Dedifferentiated amniotic fluid mesenchymal stem cell (primary cell): ENCODE data around the gene ADNP.

Source experiments
- DNase-seq: peaks from one replicate; pipeline ENCODE4 v3.0.0-alpha.2; 2016; ENCODE audit errors: extremely low spot score

Gene ADNP

DNA sequence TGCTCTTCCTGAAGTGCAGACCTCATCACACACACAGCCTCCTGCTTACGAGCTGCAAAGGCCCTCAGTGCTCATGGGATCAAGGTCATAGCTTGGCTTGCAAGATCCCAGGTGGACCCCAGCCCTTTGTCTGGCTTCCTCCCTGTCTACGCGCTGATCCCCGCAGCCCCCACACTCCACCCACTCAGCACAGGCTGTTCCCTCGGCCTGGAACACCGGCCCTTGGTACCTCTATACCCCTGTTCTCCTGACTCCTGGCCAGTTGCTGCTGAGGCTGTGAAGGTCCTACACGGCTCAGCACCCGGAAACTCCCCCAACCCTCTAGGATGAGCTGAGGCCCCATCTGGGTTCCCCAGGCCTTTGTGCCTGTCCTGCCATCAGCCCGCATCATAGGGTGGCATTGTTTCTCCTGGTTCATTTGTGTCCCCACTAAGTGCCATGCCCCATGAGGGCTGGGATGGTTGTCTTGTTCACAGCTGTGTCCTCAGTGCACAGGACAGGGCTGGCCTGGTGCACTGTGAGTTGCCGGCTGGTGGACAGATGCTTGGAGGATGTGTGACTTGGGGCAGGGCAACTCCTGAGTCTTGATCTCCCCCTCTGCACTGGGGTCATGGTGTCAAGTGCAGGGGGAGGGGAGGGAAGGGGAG lies 57.0 kb downstream of the ADNP start:
- DNase-seq: no peak

DNA sequence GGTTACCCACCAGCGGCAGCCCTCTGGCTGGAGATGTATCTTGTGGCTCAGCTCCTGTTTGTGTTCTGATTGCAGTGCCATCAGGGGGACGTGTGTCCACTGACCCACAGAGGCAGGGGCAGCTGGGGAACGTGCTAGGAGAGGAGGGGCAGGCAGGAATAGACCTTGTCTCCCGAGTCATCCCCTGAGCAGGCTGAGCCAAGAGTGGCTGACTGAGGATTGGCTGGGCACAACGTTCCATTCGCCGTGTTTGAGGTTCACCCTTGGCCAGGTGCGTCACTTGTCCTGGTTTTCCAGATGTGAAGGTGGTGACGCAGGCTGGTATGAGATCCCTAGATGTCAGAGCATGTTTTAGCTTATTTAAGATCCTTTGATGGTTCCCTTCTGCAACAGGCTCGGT lies 57.7 kb downstream of the ADNP start:
- no peak for DNase-seq

DNA sequence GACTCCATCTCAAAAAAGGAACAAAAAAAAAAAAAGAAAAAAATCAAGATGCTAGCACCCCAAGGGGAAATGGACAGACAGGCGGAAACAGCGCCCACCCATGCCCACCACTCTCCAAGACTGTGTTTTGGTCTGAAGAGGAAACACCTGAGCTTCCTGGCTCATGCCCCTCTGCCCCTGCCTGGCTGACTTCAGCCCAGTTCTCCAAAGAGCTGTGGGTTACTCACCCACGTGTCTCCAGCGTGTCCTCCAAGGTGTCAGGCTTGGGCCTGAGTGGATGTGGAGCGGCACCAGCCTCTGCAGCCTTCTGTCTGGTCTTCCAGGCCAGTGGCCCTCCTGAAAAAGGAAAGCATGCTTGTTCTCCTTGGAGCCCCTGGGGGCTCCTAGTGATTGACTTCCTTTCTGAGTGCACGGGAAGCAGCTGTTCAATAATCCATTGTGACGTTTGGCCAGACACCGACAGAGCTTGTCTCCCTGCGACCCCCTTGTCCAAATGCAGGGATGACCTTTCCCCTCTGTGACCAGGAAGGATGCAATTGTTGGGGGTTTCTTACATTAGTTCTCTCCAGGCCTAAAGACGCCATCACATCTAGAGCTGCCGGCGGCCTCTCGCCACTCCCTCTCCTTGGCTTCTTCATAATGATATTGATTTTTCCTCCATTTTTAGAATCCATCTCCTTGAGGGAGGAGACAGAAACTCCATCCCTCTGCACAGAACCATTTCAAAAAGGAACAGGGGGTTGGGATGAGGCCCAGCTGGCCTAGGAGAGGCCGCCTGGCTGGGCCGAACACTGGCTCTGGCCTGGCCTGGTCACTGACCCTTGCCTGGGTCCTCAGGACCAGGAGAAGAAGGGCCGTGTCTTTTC lies 58.4 kb downstream of the ADNP start:
- no peak for DNase-seq

DNA sequence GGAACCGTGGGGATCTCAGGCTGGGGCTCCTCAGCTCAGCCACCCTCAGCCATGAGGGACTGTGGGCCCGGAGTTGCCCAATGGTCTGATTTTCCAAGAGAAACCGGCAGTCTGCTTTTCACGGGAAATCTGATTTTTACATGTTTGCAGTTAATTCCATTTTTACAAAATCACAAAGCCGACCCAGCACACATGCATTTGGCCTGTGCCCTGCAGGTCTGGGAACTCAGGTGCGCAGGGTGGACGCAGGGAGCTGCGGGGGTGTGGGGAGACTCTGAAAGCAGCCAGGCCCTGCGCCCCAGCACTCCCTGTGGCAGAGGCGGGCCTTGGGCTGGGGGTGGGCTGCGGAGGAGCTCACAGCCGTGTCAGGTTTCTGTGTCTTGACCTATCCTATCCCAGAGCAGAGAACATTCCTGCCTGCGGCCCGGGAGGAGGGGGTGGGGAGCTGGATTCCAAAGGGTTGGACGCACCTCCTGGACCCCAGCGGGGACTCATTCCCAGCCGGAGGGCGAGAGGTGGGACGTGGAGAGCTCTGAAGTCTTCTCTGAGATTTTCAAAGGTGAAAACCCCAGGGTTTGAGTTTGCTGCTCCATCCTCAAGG lies 60.6 kb downstream of the ADNP start:
- no peak for DNase-seq

DNA sequence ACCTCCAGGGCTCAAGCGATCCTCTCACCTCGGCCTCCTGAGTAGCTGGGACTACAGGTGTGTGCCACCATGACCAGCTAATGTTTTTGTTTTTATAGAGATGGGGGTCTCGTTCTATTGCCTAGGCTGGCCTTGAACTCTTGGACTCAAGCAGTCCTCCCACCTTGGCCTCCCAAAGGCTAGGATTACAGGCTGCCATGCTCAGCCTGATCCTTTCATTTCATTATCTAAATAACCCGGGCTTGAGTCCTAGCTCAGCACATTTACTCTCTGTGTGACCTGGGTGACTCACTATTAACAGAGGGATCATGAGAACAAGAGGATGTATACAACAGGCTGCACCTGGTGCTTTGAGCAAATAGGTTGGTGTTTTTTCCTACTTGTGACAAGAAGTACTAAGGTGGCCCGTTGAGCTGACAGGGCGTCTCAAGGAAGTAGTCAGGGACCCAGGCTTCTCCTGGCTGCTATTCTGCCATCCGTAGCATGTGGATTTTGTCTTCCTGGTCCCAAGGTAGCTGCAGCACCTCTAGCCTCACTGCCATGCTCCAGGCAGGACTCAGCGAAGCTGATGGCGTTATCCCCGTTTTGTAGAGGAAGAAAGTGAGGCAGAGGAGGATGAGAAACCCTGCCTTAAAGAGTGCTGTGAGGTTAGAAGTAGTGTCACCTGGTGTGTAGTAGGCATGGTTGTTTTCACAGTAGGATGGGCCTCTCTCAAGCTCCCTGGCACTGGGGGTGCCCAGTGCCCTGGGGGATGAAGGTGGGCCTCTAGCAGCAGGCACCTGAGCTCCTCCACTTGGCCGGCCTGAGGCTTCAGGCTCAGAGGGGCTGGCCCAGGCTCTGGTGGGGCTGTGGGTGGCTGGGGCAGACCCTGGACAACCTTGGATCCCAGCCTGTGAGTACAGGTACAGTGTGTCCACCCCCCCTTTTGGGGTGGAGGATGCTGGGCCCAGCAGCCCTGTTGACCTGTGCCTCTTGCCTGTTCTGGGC lies 62.4 kb downstream of the ADNP start:
- no peak for DNase-seq

DNA sequence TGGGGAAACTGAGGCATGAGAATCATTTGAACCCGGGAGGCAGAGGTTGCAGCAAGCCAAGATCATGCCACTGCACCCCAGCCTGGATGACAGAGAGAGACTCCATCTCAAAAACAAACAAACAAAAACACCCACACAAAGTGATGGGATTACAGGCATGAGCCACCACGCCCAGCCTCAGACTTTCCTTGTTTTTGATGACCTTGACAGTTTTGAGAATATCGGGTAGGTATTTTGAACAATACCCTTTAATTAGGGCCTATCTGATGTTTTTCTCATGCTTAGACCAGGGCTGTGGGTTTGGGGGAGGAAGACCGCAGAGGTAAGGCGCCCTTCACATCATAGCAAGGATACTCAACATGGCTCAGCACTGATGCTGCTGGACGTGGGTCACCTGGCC lies 63.4 kb downstream of the ADNP start:
- no peak for DNase-seq

DNA sequence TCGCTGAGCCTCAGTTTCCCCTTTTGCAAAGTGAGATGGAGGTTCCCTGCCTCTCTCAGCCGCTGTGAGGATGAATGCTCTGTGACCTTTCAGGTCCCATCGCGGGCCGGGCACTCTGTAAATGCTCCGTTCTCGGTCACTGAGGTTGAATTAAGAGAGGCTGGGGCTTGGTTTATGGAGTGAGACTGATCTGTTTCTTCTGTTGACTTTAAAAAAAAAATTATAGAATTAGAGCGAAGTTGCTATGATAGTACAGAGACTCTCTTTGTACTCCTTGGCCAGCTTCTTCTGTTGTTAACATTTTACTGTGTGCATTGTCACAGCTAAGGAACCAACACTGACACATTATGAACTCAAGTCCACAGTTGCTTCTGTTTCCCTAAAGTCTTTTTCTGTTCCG lies 64.4 kb downstream of the ADNP start:
- no peak for DNase-seq

DNA sequence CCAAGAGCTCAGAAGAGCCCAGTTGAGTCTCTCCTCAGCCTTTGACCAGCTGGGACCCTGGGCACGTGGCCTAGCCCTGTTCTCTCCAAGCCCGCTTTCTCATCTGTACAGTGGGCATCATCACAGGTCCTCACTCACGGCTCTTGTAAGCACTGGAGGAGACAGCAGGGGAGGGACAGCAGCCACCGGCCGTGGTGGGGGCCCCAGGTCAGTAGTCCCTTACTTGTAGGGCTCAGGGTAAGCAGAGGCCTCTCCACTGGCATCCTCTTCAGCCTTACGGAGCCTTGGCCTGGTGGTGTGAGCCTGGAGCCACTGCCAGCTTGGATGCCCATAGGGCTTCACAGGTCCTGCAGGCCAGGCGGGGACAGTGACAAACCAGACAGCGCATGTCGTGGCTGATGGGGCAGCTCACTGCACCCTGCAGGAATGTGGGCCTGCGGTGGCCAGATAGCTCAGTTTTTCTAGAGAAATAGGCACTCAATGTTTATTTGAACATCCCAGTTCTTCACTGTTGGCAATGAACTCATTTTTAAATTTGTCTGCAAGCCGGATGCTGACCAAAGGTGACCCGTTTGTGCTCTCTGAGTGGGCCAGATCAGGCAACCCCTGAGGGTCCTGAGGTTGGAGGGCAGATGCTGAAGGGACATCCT lies 65.1 kb downstream of the ADNP start:
- DNase-seq: no peak

DNA sequence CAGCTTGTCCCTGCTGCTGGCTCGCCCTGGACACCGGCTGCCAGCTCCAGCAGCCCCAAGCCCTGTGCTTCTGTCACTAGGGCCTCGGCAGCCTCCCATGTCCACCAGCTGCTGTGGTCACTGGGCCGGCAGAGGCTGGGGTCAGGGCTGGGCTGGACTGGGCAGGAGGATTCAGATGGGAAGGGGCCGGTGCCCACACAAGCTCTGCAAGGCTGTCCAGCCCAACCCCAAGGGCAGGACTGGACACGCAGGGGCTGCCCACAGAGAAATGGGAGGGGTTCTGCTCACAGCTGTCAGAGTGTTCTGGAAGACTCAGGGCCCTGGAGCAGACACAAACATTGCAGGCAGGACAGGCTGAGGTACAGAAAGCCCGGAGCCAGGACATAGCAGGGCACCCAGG lies 65.6 kb downstream of the ADNP start:
- no peak for DNase-seq

DNA sequence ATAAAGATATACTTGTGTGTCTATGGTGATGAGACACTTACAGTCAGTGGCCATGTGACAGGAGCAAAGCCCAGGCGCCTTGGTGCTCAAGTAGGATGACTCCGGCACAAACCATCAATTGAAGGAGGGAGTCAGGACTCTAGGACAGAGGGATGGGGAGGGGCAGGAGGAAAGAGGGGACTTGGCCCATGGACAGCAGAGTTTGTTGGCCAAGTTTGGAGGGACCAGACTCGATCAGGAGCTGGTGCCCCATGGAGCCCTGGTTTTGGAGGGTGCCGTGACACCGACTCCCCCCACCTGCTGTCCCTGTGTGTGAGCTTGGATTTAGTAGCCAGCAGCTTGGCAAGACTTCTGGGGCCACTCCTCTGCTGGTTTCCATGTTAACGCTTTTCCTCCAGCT lies 66.1 kb downstream of the ADNP start:
- no peak for DNase-seq

DNA sequence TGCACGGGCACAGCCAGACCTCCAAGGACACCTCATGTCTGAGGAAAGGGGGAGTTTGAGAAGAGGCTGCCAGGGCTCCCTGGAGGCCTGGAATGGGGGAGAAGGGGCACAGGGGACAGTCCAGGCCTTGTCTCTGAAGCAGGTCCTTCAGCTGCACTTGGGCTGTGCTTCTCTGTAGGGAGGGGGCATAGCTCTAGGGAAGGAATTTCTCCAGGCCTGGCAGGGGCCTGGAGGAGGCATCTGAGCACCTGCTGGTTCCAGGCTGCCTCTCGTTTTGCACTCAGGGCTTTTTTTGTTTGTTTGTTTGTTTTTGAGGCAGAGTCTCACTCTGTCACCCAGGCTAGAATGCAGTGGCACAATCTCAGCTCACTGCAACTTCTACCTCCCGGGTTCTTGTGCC lies 68.7 kb downstream of the ADNP start:
- DNase-seq: no peak

DNA sequence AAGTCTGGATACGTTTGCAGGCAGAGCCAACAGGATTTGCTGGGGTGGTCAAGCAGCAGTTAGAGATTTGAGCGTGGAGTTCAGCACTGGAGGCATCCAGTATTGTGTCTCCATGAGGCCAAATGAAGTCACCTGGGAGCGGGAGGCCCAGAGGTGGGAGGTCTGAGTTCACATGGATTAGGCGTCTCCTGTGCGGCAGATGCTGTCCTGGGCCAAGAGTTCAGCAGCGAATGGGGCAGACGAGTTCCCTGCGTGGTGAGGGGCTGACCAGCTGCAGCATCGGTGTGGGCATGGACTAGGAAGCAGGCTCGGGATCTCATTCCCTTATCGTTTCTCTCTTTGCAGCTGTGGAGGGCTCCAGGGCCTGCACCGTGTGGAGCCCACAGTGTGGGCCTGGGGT lies 70.2 kb downstream of the ADNP start:
- DNase-seq: no peak

DNA sequence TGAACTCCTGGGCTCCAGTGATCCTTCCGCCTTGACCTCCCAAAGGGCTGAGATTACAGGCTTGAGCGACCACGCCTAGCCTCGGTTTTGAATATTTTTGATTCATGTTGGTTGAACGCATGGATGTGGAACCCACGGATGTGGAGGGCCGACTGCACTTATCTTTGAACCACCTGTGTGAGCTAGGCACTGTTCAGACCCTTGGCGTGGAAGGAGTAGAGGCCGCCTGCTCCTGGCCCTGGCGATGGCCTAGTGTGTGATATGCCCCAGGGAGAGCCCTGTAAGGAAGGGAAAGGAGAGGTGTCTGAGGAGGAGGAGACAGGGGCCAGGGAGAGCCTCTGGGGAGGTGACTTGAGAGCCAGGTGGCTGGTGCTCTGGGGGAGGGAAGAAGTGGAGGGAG lies 72.1 kb downstream of the ADNP start:
- DNase-seq: no peak

DNA sequence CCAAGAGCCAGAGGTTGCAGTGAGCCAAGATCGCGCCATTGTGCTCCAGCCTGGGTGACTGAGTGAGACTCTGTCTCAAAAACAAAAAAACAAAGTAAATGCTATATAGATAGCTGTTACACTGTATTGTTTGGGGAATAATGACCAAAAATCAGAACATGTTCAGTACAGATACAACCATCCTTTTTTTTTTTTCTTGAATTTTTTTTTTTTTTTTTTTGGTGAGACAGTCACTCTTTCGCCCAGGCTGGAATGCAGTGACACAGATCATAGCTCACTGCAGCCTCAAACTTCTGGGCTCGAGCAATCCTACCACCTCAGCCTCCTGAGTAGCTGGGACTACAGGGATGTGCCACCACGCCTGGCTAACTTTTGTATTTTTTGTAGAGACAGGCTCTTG lies 72.7 kb downstream of the ADNP start:
- no peak for DNase-seq

DNA sequence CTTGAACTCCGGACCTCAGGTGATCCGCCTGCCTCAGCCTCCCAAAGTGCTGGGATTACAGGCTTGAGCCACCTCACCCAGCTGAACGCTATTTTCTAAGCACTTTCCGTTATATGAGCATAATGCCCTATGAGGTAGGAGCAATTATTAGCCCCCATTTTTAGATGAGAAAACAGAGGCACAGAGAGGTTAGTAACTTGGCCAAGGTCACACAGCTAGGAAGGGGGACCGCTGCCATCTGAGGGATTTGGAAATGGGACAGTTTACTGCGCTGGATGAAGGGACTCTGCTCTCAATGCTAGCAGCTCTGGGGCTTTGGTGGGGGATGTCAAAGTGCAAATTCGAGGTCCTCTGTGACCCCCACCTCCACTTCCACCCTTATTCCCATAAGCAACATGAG lies 73.9 kb downstream of the ADNP start:
- no peak for DNase-seq

DNA sequence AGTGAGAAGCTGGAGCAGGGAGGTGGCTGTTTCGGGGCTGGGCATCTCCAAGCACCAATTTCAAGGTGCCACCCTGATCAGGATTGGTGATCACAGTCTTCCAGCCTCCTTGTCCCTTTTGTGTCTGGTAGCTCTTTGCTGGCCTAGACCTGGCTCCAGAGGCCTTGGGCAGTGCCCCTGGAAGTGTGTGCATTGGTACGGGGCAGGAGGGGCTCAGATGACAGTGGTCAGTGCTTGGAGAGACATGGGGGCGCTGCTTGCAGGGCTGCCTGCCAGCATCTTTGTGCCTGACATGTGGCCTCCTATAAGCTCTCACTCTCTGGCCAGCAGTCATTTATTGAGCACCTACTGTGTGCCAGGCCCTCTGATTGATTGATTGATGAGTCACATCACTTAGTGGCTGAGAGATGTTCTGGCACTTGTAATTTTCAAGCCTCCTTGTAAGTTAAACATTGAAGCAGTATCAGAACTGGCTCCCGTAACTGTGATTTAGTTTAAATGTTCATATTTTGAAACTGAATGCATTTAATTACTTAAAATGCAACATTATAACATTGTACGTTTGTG lies 74.7 kb downstream of the ADNP start:
- no peak for DNase-seq

DNA sequence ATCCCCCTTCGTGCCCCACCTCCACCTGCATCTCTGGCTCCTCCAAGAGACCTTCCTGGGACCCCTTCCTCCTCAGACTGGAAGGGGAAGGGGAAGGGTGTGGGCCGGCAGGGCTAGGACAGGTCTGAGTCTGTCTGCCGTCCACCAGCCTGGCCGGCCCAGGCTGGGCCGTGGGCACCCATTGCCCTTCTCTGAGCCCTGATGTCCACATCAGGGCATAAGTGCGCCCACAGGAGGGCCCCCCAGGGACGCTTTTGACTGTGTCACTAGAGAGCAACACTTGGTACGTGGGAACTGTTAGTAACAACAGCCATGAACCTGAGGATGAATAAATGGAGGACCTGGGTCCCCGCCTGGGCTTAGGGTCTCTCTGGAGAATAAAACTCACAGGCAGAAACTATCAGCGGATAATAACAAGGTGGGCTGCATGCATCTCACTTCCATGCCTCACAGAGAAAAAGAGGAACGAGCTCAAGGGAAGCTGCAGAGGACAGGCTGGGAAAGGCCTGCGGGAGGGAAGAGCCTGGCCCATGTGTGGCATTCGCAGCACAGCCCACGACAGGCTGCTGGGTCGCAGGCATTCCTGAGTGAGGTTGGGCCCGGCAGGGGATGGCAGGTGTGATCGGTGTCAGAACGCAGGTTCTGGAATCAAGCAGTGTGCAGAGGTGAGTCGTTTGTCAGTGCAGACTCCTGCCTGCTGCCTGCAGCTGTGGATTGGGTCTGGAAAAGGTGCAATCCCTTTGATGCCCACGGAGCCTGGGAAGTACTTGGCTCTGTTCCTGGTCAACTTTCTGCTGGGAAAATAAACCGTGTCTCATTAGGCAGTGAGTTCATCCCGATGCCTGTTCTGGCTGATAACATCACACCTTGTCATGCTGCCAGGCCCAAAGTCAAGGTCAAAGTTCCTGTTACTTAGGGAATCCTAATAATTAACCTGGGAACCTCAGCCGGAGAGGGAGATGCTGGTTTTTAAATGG lies 75.5 kb downstream of the ADNP start:
- DNase-seq: no peak

DNA sequence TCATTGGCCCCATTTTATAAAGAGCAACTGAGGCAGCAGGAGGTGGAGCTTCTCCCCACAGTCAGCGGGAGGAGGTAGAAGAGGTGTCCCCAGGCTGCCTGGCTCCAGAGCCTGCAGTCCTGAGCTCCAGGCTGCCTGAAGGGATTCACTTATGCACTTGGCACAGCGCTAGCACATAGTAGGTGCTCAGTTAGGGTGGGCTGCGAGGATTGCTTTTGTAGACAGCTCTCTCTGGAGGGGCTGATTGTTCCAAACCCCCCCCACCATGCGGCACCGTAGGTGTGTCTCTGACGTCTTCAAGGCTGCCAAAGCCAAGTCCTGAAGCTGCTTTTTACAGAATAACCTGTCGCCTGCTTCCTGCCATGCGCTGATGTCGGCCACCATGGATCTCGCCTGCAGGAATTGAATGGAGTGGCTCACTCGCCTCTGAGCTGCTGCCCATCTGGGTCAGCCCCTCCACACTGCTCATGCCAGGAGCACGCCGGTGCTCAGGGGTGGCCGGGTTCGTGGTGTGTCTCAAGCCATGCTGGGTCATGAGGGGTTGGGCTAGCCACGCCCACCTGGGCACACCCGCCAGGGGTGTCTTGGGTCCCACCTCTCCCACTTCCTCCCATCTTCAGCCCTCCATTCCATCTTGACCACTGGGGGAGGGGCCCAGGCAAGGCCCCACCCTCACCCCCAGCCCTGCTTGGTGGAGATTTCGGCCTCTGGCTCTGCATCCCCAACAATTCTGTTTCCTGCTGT lies 76.6 kb downstream of the ADNP start:
- DNase-seq: no peak

DNA sequence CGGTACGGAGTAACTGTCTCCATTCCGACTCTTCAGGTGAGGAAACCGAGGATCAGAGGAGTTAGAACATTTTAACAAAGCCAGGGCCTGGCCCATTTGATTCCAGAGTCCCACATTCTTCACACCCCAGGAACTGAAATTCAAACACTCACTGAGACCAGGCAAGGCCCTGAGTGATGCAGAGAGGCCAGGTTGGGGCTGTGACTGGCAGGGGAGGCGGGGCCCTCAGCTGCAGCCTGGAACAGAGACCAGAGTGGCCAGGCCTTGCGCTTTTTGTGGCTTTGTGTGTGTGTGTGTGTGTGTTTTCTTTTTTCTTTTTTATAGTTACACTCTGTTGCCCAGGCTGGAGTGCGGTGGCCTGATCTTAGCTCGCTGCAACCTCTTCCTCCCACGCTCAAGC lies 79.2 kb downstream of the ADNP start:
- no peak for DNase-seq
